Mucosa of stomach (tissue), 1 donor: ENCODE data around the gene MYBPH.

Experiments
- H3K27me3 ChIP-seq: one replicate; pipeline ENCODE4 v1.7.0; 2013; ENCODE audit warnings: mild to moderate bottlenecking, low read length; ENCODE audit not compliant: control insufficient read depth, insufficient read depth
- H3K36me3 ChIP-seq: one replicate; pipeline ENCODE4 v1.7.0; 2013; ENCODE audit warnings: low read length; ENCODE audit not compliant: control insufficient read depth, insufficient read depth
- H3K4me1 ChIP-seq: one replicate; pipeline ENCODE4 v1.7.0; 2013; ENCODE audit warnings: mild to moderate bottlenecking, low read length; ENCODE audit not compliant: control insufficient read depth, insufficient read depth
- H3K4me3 ChIP-seq: one replicate; pipeline ENCODE4 v1.7.0; 2013; ENCODE audit warnings: low read length
- H3K9ac ChIP-seq: one replicate; pipeline ENCODE4 v1.7.0; 2013; ENCODE audit warnings: mild to moderate bottlenecking, low read length, moderate library complexity
- H3K9me3 ChIP-seq: one replicate; pipeline ENCODE4 v1.7.0; 2013; ENCODE audit warnings: mild to moderate bottlenecking, low read length, moderate library complexity; ENCODE audit not compliant: control insufficient read depth
- donor health status: Pancreatic carcinoma.

MYBPH gene

GRCh38 chr1:203167026-203167912 is 8.4 kb downstream of the MYBPH start:
- Histone ChIP-seq H3K36me3 (no peaks in the 10 kb centered on the region), H3K27me3 (peaks cover 4% of the 10 kb centered on the region), H3K4me3 (no peak overlapping the region), H3K9me3 (no peaks in the 10 kb centered on the region), H3K4me1 (peaks cover 7% of the 10 kb centered on the region), H3K9ac (no peak overlapping the region)

- Histone ChIP-seq H3K9ac (no peak overlapping the region), H3K36me3 (no peaks in the 10 kb centered on the region), H3K4me1 (peaks cover 7% of the 10 kb centered on the region), H3K9me3 (no peaks in the 10 kb centered on the region), H3K4me3 (no peak overlapping the region), H3K27me3 (peaks cover 4% of the 10 kb centered on the region)
Measured at GRCh38 chr1:203166192-203166940, 9.3 kb downstream of the MYBPH start.

- Histone ChIP-seq H3K36me3 (no peaks in the 10 kb centered on the region), H3K4me1 (peaks cover 7% of the 10 kb centered on the region), H3K27me3 (peaks cover 4% of the 10 kb centered on the region), H3K9ac (no peak overlapping the region), H3K4me3 (no peak overlapping the region), H3K9me3 (no peaks in the 10 kb centered on the region)
Measured at GRCh38 chr1:203165800-203166161, 9.8 kb downstream of the MYBPH start.

GRCh38 chr1:203165101-203165799 is 10.4 kb downstream of the MYBPH start:
- Histone ChIP-seq H3K9ac (no peak overlapping the region), H3K27me3 (peaks cover 4% of the 10 kb centered on the region), H3K4me1 (peaks cover 7% of the 10 kb centered on the region), H3K9me3 (no peaks in the 10 kb centered on the region), H3K36me3 (no peaks in the 10 kb centered on the region), H3K4me3 (no peak overlapping the region)

- H3K4me3 ChIP-seq = no peak overlapping the region
- H3K9me3 ChIP-seq = no peaks in the 10 kb centered on the region
- no peak overlapping the region for H3K9ac ChIP-seq
- peaks cover 4% of the 10 kb centered on the region for H3K27me3 ChIP-seq
- H3K36me3 ChIP-seq = no peaks in the 10 kb centered on the region
- peaks cover 7% of the 10 kb centered on the region for H3K4me1 ChIP-seq
Measured at GRCh38 chr1:203163891-203164635, 11.6 kb downstream of the MYBPH start.

GRCh38 chr1:203162403-203162802 is 13.2 kb downstream of the MYBPH start:
- peaks cover 7% of the 10 kb centered on the region for H3K4me1 ChIP-seq
- H3K36me3 ChIP-seq = no peaks in the 10 kb centered on the region
- H3K9me3 ChIP-seq = no peaks in the 10 kb centered on the region
- H3K27me3 ChIP-seq = peaks cover 4% of the 10 kb centered on the region
- no peak overlapping the region for H3K9ac ChIP-seq
- H3K4me3 ChIP-seq = no peak overlapping the region

GRCh38 chr1:203161703-203162102 is 13.9 kb downstream of the MYBPH start:
- no peak overlapping the region for H3K4me3 ChIP-seq
- H3K27me3 ChIP-seq = peaks cover 3% of the 10 kb centered on the region
- no peaks in the 10 kb centered on the region for H3K36me3 ChIP-seq
- peaks cover 5% of the 10 kb centered on the region for H3K4me1 ChIP-seq
- H3K9me3 ChIP-seq = no peaks in the 10 kb centered on the region
- H3K9ac ChIP-seq = no peak overlapping the region

GRCh38 chr1:203161175-203161574 is 14.5 kb downstream of the MYBPH start:
- H3K9me3 ChIP-seq = no peaks in the 10 kb centered on the region
- H3K4me3 ChIP-seq = no peak overlapping the region
- H3K9ac ChIP-seq = no peak overlapping the region
- no peaks in the 10 kb centered on the region for H3K4me1 ChIP-seq
- no peaks in the 10 kb centered on the region for H3K27me3 ChIP-seq
- no peaks in the 10 kb centered on the region for H3K36me3 ChIP-seq

- no peaks in the 10 kb centered on the region for H3K4me1 ChIP-seq
- no peak overlapping the region for H3K9ac ChIP-seq
- no peaks in the 10 kb centered on the region for H3K36me3 ChIP-seq
- H3K9me3 ChIP-seq = no peaks in the 10 kb centered on the region
- no peaks in the 10 kb centered on the region for H3K27me3 ChIP-seq
- H3K4me3 ChIP-seq = no peak overlapping the region
Measured at GRCh38 chr1:203159844-203160243, 15.8 kb downstream of the MYBPH start.

GRCh38 chr1:203158960-203159665 is 16.5 kb downstream of the MYBPH start:
- H3K9ac ChIP-seq = no peak overlapping the region
- no peaks in the 10 kb centered on the region for H3K9me3 ChIP-seq
- no peaks in the 10 kb centered on the region for H3K36me3 ChIP-seq
- H3K4me3 ChIP-seq = no peak overlapping the region
- H3K4me1 ChIP-seq = no peaks in the 10 kb centered on the region
- no peaks in the 10 kb centered on the region for H3K27me3 ChIP-seq

GRCh38 chr1:203158423-203158822 is 17.2 kb downstream of the MYBPH start:
- H3K9ac ChIP-seq = no peak overlapping the region
- no peaks in the 10 kb centered on the region for H3K27me3 ChIP-seq
- H3K4me1 ChIP-seq = no peaks in the 10 kb centered on the region
- no peak overlapping the region for H3K4me3 ChIP-seq
- H3K9me3 ChIP-seq = no peaks in the 10 kb centered on the region
- no peaks in the 10 kb centered on the region for H3K36me3 ChIP-seq
